Activated CD4-positive, alpha-beta T cell treated with anti-CD3 and anti-CD28 coated beads, Interleukin-2, Interleukin-6, amounts not matched to agents 100 ng/mL and 50 ng/mL, durations not matched to agents 16 hours and 8 hours (primary cell): ENCODE results near the gene PECR.
"Not testable (repeated sequence)": the region's sequence is repeated elsewhere in the genome, so short reads cannot be mapped to it uniquely, and the experiment has no call there.

Experiments
- DNase-seq: peaks from one replicate; pipeline ENCODE4 v3.0.0-alpha.2; 2020

Gene PECR

GRCh38 chr2:216103213-216103612 is 21.6 kb upstream of the PECR start:
- no peak for DNase-seq

DNA sequence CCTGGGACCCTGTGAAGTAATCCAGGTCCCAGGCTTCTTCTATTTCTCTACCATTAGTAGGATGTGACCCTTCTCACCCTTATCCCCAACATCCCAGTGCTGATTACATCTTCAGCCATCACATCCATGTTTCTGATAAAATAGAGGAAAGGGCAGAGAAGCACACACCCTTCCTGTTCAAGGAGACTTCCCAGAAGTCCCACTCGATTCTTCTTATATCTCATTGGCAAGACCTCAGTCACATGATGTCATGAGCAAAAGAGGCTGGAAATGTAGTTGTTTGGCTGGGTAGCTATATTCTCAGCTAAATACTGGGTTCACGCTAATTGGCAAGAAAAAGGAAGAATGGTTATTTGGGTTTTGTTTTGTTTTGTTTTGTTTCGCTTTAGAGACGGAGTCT is 19.5 kb upstream of the PECR start:
- no peak for DNase-seq

- no peak for DNase-seq
Measured at GRCh38 chr2:216098421-216099334, 17.1 kb upstream of the PECR start.

DNA sequence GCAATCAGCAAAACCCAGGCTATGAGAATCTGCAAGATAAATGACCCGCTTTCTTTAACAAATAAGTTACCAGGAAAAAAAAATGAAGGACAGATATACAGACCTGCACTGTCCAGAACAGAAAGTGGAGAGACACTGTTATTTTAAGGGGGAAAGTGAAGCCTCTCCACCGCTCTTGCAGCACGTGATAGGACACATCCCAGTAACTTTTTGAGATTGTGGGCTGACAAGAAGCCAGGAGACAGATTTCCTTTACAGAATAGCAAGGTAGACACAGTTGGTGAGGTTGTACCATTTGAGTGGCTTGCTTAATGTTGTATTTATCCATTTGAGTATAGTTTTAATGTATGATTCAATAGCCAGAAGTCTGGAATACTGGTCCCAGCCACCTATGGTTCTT is 13.1 kb upstream of the PECR start:
- DNase-seq, result no peak

DNA sequence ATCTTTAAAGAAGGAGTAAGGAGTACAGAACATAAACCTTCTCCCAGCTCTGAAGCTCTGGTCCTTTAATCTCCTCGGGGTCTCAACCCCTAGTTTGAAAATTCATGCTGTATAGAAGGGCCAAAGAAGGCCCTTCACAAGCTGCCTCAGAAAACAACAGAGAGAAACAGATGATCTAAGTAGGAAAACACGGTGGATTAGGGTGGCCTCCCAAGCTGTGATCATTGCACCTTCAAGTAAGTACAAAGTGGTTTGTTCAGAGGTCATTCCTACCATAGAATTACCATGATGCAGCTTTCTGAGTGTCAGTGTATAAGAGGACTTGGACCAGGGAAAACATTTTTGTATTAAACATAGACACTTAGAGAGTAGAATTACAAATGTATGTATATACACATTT is 11.0 kb upstream of the PECR start:
- DNase-seq, result no peak

- peak; percentile 11 for DNase-seq
Measured at GRCh38 chr2:216090369-216090786, 8.8 kb upstream of the PECR start.

- no peak for DNase-seq
Measured at GRCh38 chr2:216086207-216086893, 4.7 kb upstream of the PECR start.

DNA sequence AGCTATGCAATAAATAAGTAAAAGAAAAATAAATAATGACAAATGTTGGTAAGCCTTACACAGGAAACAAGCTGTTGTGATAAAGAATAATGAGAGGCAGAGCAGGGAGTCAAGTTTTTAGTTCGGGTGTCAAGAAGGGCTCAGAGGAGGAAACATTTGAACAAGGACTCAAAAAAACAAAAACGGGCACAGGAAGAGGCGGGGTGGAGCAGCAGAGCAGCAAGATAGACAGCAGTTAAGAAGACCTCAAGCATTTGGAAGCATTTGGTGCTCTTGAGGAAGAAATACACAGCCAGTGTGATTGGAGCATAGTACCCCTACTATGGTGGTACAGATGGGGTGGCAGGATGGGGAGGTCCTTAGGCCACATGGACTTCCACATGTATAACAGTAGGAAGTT is 2.9 kb upstream of the PECR start:
- peak; percentile 34 for DNase-seq

DNA sequence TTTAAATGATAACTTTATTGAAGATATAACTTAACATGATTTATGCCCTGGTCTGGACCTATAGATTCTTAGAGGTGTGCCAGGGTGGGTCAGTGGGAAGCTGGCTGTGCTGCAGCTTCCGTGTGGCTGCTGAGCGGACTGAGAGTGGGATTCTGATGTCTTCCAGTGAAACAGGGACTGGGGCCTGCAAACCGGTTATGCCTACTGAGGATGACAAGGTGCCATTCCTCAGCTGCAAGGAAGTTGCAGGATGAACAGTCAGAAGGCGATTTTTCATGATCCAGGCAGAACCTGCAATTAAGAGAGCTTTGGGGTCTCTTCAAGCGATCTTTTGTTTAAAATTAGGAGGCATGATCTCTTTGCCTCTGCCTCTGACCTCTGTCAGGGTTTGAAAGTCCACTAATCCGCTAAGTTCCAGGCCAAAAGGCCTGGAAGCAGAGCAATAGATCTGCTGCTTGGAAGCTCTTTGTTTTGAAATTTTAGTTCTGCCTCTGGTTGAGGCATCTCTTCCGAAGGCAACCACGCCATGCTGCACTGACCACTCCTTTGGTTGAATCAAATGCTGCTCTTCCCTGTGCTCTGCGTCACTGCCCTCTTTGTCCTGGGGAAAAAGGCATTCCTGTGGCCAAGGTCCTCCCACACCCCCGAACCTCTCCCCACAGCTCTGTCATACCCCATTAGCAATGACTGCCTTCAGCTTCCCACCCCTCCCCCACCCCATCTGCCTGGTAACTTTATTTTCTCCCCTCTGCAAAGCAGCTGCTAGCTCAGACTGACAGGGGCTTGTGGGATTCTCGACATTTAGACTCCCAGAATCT is 2.1 kb upstream of the PECR start:
- DNase-seq, result no peak

DNA sequence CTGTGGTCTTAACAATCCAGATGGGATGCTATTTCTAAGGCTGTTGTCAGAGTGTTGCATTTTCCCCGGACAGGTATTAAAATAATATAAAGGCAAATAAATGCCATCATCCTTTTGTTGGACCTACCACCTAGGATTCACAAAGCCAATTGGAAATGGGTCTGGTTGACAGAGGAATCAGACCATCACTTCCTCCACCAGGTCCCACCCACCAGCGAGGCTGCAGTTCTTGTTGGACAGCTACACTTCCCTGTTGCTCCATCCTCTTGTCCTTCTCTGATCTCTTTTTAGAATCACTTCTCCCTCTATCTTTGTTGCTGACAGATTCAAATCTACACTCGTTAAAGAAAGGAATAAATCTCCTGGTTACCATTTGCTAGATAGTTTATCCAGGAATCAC is 1.2 kb upstream of the PECR start:
- no peak for DNase-seq

DNA sequence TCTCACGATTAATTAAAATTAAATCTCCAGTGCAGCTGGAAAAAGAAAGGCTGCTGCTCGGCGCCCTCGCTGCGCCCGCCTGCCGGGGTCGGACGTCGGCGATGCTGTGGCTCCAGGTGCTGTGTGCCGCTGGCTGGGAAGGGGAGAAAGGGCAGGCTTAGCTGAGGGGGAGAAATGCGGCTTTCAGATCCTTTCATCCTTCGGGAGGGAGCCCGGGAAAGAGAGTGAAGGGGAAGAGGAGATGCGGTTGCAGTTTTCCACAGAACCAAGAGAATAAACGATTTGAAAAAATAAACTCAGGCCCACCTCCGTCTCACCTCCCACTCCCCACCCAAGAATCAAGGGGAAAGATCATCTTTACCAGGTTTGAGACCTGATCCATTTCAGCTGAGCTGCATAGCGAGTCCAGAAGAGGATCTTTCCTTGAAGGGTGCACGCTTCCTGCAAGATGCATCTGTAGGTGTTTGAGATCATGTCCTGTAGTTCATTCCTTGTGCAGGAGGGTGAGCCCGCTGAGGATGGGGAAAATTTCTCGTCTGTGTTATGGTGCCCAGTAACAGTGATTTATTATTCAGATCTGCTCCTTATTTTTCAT is 605 bp upstream of the PECR start:
- peak; percentile 20 for DNase-seq

DNA sequence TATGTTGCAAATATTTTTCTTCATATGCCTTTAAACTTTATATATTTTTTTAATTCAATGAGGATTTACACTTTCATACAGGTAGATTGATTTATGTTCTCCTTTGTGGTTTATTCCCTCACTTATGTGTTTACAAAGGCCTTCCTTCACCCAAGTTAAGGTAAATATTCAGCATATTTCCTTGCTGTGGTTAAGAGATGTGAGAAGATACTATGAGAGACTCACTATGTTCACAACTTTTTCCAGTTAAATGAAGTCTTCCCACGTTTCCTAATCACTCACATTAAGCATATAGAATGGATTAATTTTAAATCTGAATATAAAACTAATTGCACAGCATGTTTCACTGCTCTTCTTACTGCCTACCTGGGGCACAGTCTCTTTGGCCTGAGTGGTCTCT is 597 bp downstream of the PECR start:
- no peak for DNase-seq

- DNase-seq, result not testable (repeated sequence)
Measured at GRCh38 chr2:216080048-216080447, 1.6 kb downstream of the PECR start.

DNA sequence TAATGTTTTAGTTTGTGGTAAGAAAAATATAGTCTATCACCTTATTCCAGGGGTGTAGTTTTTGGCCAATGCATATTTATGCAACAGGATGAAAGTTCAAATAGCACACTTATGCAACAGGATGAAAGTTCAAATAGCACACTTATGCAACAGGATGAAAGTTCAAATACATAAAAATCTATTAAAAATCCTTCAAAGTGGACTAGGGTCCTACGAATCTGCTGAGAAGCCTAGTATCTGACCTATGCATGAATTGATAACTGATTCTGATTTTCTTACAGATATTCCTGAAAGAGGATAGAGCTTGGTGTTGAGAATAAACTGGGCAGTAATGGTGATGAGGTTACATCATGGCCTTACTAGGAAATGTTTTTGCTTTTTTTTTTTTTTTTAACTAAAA is 2.8 kb downstream of the PECR start:
- DNase-seq, result no peak

- DNase-seq, result no peak
Measured at GRCh38 chr2:216075510-216076485, 5.8 kb downstream of the PECR start.

DNA sequence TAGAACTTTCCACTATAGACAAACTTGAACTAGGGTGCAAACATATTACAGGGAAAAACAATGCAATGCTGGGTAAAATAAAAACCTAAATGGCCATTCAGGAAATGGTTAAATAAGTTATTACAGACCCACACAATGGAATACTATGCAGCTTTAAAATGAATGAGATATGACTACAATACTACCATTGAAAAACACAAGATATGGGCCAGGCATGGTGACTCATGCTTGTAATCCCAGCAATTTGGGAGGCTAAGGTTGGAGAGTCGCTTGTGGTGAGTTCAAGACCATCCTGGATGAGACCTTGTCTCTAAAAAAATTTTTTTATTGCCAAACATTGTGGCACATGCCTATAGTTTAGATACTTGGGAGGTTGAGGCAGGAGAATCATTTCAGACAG is 6.8 kb downstream of the PECR start:
- DNase-seq, result no peak

GRCh38 chr2:216074380-216074779 is 7.2 kb downstream of the PECR start:
- DNase-seq, result no peak

DNA sequence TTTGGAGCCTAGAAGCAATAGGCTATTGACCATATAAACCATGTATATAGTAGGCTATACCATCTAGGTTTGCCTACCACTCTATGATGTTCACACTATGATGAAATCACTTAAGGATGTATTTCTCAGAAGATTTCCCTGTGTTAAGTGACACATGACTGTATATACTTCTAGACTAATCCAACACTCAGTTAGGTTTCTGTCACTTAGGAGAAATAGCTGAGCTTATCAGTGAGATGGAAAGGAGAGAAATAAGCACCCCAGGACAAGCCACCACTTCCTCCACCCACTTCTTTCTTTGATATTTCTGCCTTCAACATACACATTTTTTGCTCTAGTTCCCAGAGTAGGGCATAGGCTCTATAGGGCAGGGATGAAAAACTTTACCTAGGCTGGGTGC is 7.8 kb downstream of the PECR start:
- no peak for DNase-seq

- no peak for DNase-seq
Measured at GRCh38 chr2:216072473-216072872, 9.1 kb downstream of the PECR start.

GRCh38 chr2:216071111-216071851 is 10.3 kb downstream of the PECR start:
- no peak for DNase-seq

- DNase-seq, result no peak
Measured at GRCh38 chr2:216070195-216070594, 11.4 kb downstream of the PECR start.
